ENCODE results near the gene TMEM63B.

Gene TMEM63B

GRCh38 chr6:44097782-44098317 lies 29.5 kb upstream of the TMEM63B start:
- TF ChIP-seq POLR2AphosphoS5 (IDR thresholded peaks at IDR 0.05; ENCODE audit: low read depth, low read length) (no peak), POLR2A (IDR thresholded peaks at IDR 0.05; ENCODE audit: low read depth, low read length) (no peak), TAF1 (IDR thresholded peaks at IDR 0.05; ENCODE audit: borderline replicate concordance, low read depth, low read length) (no peak)
- DNase-seq (ENCODE audit: insufficient read length) (no peak), FAIRE-seq (no peak)

GRCh38 chr6:44099192-44099591 lies 28.2 kb upstream of the TMEM63B start:
- DNase-seq (ENCODE audit: insufficient read length) (no peak), FAIRE-seq (no peak)
- TF ChIP-seq TAF1 (IDR thresholded peaks at IDR 0.05; ENCODE audit: borderline replicate concordance, low read depth, low read length), result no peak
- no peak for TF ChIP-seq POLR2A (IDR thresholded peaks at IDR 0.05; ENCODE audit: low read depth, low read length)
- TF ChIP-seq POLR2AphosphoS5 (IDR thresholded peaks at IDR 0.05; ENCODE audit: low read depth, low read length), result no peak

GRCh38 chr6:44100088-44100550 lies 27.2 kb upstream of the TMEM63B start:
- TF ChIP-seq POLR2AphosphoS5 (IDR thresholded peaks at IDR 0.05; ENCODE audit: low read depth, low read length) (no peak), POLR2A (IDR thresholded peaks at IDR 0.05; ENCODE audit: low read depth, low read length) (no peak), TAF1 (IDR thresholded peaks at IDR 0.05; ENCODE audit: borderline replicate concordance, low read depth, low read length) (no peak)
- no peak for FAIRE-seq
- no peak for DNase-seq (ENCODE audit: insufficient read length)

GRCh38 chr6:44101832-44102231 lies 25.5 kb upstream of the TMEM63B start:
- FAIRE-seq (no peak), DNase-seq (ENCODE audit: insufficient read length) (no peak)
- TF ChIP-seq POLR2AphosphoS5 (IDR thresholded peaks at IDR 0.05; ENCODE audit: low read depth, low read length) (no peak), POLR2A (IDR thresholded peaks at IDR 0.05; ENCODE audit: low read depth, low read length) (no peak), TAF1 (IDR thresholded peaks at IDR 0.05; ENCODE audit: borderline replicate concordance, low read depth, low read length) (no peak)

- DNase-seq (ENCODE audit: insufficient read length), result no peak
- no peak for FAIRE-seq
- TF ChIP-seq POLR2A (IDR thresholded peaks at IDR 0.05; ENCODE audit: low read depth, low read length) (no peak), TAF1 (IDR thresholded peaks at IDR 0.05; ENCODE audit: borderline replicate concordance, low read depth, low read length) (no peak), POLR2AphosphoS5 (IDR thresholded peaks at IDR 0.05; ENCODE audit: low read depth, low read length) (no peak)
Measured at GRCh38 chr6:44102527-44102926, 24.8 kb upstream of the TMEM63B start.

GRCh38 chr6:44104481-44105021 lies 22.8 kb upstream of the TMEM63B start:
- DNase-seq (ENCODE audit: insufficient read length), result no peak
- FAIRE-seq, result no peak
- no peak for TF ChIP-seq TAF1 (IDR thresholded peaks at IDR 0.05; ENCODE audit: borderline replicate concordance, low read depth, low read length)

GRCh38 chr6:44105146-44105545 lies 22.2 kb upstream of the TMEM63B start:
- no peak for DNase-seq (ENCODE audit: insufficient read length)

GRCh38 chr6:44105993-44106740 lies 21.2 kb upstream of the TMEM63B start:
- FAIRE-seq (no peak), DNase-seq (ENCODE audit: insufficient read length) (no peak)
- TF ChIP-seq POLR2AphosphoS5 (IDR thresholded peaks at IDR 0.05; ENCODE audit: low read depth, low read length) (no peak), TAF1 (IDR thresholded peaks at IDR 0.05; ENCODE audit: borderline replicate concordance, low read depth, low read length) (no peak), POLR2A (IDR thresholded peaks at IDR 0.05; ENCODE audit: low read depth, low read length) (no peak)

More at GRCh38 chr6:44105146-44105545, 22.2 kb upstream of the TMEM63B start:
- FAIRE-seq, result no peak
- no peak for TF ChIP-seq TAF1 (IDR thresholded peaks at IDR 0.05; ENCODE audit: borderline replicate concordance, low read depth, low read length)
- TF ChIP-seq POLR2A (IDR thresholded peaks at IDR 0.05; ENCODE audit: low read depth, low read length), result no peak
- no peak for TF ChIP-seq POLR2AphosphoS5 (IDR thresholded peaks at IDR 0.05; ENCODE audit: low read depth, low read length)

- no peak for DNase-seq (ENCODE audit: insufficient read length)
- FAIRE-seq, result no peak
- no peak for TF ChIP-seq POLR2A (IDR thresholded peaks at IDR 0.05; ENCODE audit: low read depth, low read length)
- no peak for TF ChIP-seq TAF1 (IDR thresholded peaks at IDR 0.05; ENCODE audit: borderline replicate concordance, low read depth, low read length)
- TF ChIP-seq POLR2AphosphoS5 (IDR thresholded peaks at IDR 0.05; ENCODE audit: low read depth, low read length), result no peak
Measured at GRCh38 chr6:44107017-44107416, 20.3 kb upstream of the TMEM63B start.

GRCh38 chr6:44108471-44108870 lies 18.9 kb upstream of the TMEM63B start:
- no peak for FAIRE-seq
- no peak for TF ChIP-seq POLR2AphosphoS5 (IDR thresholded peaks at IDR 0.05; ENCODE audit: low read depth, low read length)
- no peak for TF ChIP-seq POLR2A (IDR thresholded peaks at IDR 0.05; ENCODE audit: low read depth, low read length)
- TF ChIP-seq TAF1 (IDR thresholded peaks at IDR 0.05; ENCODE audit: borderline replicate concordance, low read depth, low read length), result no peak
- no peak for DNase-seq (ENCODE audit: insufficient read length)

- TF ChIP-seq POLR2A (IDR thresholded peaks at IDR 0.05; ENCODE audit: low read depth, low read length), result no peak
- TF ChIP-seq POLR2AphosphoS5 (IDR thresholded peaks at IDR 0.05; ENCODE audit: low read depth, low read length), result no peak
- no peak for TF ChIP-seq TAF1 (IDR thresholded peaks at IDR 0.05; ENCODE audit: borderline replicate concordance, low read depth, low read length)
- DNase-seq (ENCODE audit: insufficient read length) (no peak), FAIRE-seq (no peak)
Measured at GRCh38 chr6:44109212-44109611, 18.1 kb upstream of the TMEM63B start.

Data from GM12892 (cell line).